HEK293 (cell line): Measurements from ENCODE around the gene TSPEAR.
"Not testable (repeated sequence)": the region's sequence is repeated elsewhere in the genome, so short reads cannot be mapped to it uniquely, and the experiment has no call there.

Source experiments
- CTCF ChIA-PET: fragments of 350-600 bp; formaldehyde crosslinking; extraction: SDS; loops from one replicate; lab custom pipeline; 2021; ENCODE audit warnings: antibody characterized with exemption; lab: Yijun Ruan, JAX
- POLR2A ChIA-PET: fragments of 300-600 bp; formaldehyde crosslinking; extraction: SDS; loops from one replicate; lab custom pipeline; 2020; ENCODE audit warnings: antibody characterized with exemption, inconsistent platforms; lab: Yijun Ruan, JAX
- H3K27ac ChIP-seq: fragments of 200-500 bp; sonication (Bioruptor generic); 2 replicates; pipeline ENCODE4 v1.5.1; 2014; ENCODE audit warnings: low read depth, low read length, control low read depth, inconsistent platforms; ENCODE audit errors: extremely low read depth
- H3K36me3 ChIP-seq, 2 experiments: fragments of 200-500 bp in 1 of 2; sonication (Bioruptor generic) in 1 of 2; 1 replicate in 1 of 2; 2 replicates in 1 of 2; pipeline ENCODE4 v1.5.1; 2014 to 2017; ENCODE audit warnings: inconsistent platforms in 2 of 2, low read length in 2 of 2; ENCODE audit not compliant: control insufficient read depth in 2 of 2, insufficient read depth in 1 of 2
- H3K4me1 ChIP-seq: fragments of 200-500 bp; sonication (Bioruptor generic); 2 replicates; pipeline ENCODE4 v1.5.1; 2014; ENCODE audit warnings: mild to moderate bottlenecking, low read length, inconsistent platforms; ENCODE audit not compliant: control insufficient read depth, insufficient read depth
- H3K4me3 ChIP-seq: 2 replicates; pipeline ENCODE4 v1.5.1; 2011; ENCODE audit warnings: low read depth, mild to moderate bottlenecking, control low read depth, low read length, moderate library complexity
- H3K9me3 ChIP-seq: fragments of 200-500 bp; sonication (Bioruptor generic); 2 replicates; pipeline ENCODE4 v1.5.1; 2014; ENCODE audit warnings: low read depth, low read length, inconsistent platforms; ENCODE audit not compliant: control insufficient read depth, insufficient read depth
- GLIS1 ChIP-seq: fragments of 450-650 bp; formaldehyde crosslinking; IDR thresholded peaks from 2 replicates; pipeline ENCODE4 v1.5.1; 2016; ENCODE audit warnings: missing biosample characterization, missing genetic modification characterization
- SETDB1 ChIP-seq: IDR thresholded peaks from one replicate; pipeline ENCODE4 v1.6.1; 2017; ENCODE audit warnings: mild to moderate bottlenecking, low read length, moderate library complexity, mixed read lengths; ENCODE audit not compliant: insufficient read length
- ZBTB6 ChIP-seq: fragments of 450-650 bp; formaldehyde crosslinking; IDR thresholded peaks from 2 replicates; pipeline ENCODE4 v1.5.1; 2017; ENCODE audit warnings: missing biosample characterization, missing genetic modification characterization
- ZIC2 ChIP-seq: fragments of 450-650 bp; formaldehyde crosslinking; IDR thresholded peaks from 2 replicates; pipeline ENCODE4 v1.5.1; 2016; ENCODE audit warnings: missing biosample characterization, missing genetic modification characterization
- ZNF37A ChIP-seq: fragments of 450-650 bp; IDR thresholded peaks from 2 replicates; pipeline ENCODE4 v1.5.1; 2018; ENCODE audit warnings: missing biosample characterization, missing genetic modification characterization
- ZNF518A ChIP-seq: fragments of 450-650 bp; formaldehyde crosslinking; conservative IDR thresholded peaks from 2 replicates; pipeline ENCODE4 v1.5.1; 2016; ENCODE audit warnings: low read depth, missing biosample characterization, missing genetic modification characterization
- ZNF596 ChIP-seq: fragments of 450-650 bp; IDR thresholded peaks from 2 replicates; pipeline ENCODE4 v1.5.0; 2018; ENCODE audit warnings: missing biosample characterization, mild to moderate bottlenecking, missing genetic modification characterization, moderate library complexity
- ZNF837 ChIP-seq: fragments of 450-650 bp; formaldehyde crosslinking; IDR thresholded peaks from 2 replicates; pipeline ENCODE4 v1.5.1; 2016; ENCODE audit warnings: missing biosample characterization, missing genetic modification characterization
- TF ChIP-seq, protein P1 (sequence below): fragments of 450-650 bp; formaldehyde crosslinking; IDR thresholded peaks from 2 replicates; pipeline ENCODE4 v1.5.1; 2016; ENCODE audit warnings: missing biosample characterization, missing genetic modification characterization
- TF ChIP-seq, protein P2 (sequence below): fragments of 450-650 bp; formaldehyde crosslinking; IDR thresholded peaks from 2 replicates; pipeline ENCODE4 v1.5.1; 2016; ENCODE audit warnings: missing biosample characterization, missing genetic modification characterization, low read depth

The TSPEAR gene

DNA sequence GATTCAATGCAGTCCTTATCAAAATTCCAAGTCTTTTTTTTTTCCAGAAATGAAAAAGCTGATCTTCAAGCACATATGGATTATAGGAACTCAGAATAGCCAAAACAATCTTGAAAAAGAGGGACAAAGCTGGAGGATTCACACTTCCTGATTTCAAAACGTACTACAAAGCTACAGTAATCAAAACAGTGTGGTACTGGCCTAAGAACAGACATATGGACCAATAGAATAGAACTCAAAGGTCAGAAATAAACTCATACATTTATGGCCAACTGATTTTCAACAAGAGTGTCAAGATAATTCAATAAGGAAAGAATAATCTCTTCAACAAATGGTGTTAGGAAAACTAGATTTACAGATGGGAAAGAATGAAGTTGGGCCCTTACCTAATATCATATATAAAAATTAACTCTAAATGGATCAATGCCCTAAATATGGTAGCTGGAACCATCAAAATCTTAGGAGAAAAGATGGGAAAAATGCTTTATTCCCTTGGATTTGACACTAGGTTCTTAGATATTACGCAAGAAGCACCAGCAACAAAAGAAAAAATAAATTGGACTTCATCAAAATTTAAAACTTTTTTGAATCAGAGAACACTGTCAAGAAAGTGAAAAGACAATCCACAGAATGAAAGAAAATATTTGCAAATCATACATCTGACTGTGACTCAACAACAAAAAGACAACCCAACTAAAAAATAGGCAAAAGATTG is 18.4 kb downstream of the TSPEAR start:
- Histone ChIP-seq H3K4me3 (no peak overlapping the region), H3K4me1 (no peaks in the 10 kb centered on the region), H3K9me3 (no peaks in the 10 kb centered on the region; the same call in none of the 2 replicates), H3K27ac (no peak overlapping the region), H3K36me3 (no peaks in the 10 kb centered on the region)
- TF ChIP-seq SETDB1 (peak; percentile 69), ZNF837 (tag by site-specific recombination) (no peak)
- TF ChIP-seq, protein P1, sequence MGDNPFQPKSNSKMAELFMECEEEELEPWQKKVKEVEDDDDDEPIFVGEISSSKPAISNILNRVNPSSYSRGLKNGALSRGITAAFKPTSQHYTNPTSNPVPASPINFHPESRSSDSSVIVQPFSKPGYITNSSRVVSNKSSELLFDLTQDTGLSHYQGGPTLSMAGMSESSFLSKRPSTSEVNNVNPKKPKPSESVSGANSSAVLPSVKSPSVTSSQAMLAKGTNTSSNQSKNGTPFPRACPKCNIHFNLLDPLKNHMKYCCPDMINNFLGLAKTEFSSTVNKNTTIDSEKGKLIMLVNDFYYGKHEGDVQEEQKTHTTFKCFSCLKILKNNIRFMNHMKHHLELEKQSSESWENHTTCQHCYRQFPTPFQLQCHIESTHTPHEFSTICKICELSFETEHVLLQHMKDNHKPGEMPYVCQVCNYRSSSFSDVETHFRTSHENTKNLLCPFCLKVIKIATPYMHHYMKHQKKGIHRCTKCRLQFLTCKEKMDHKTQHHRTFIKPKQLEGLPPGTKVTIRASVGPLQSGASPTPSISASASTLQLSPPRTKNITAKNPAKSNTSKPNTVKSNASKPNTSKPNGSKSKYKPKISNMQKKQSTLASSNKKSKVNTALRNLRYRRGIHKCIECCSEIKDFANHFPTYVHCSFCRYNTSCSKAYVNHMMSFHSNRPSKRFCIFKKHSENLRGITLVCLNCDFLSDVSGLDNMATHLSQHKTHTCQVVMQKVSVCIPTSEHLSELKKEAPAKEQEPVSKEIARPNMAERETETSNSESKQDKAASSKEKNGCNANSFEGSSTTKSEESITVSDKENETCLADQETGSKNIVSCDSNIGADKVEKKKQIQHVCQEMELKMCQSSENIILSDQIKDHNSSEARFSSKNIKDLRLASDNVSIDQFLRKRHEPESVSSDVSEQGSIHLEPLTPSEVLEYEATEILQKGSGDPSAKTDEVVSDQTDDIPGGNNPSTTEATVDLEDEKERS (tag by site-specific recombination) = peak; percentile 83; the same call in 1 of the 2 replicates
- ChIA-PET POLR2A (no interaction called here), CTCF (interaction anchor here (0.6 kb wide), 1 partner anchor 260 kb away, joined by 3 read pairs; no protein-coding TSS in a partner anchor)

DNA sequence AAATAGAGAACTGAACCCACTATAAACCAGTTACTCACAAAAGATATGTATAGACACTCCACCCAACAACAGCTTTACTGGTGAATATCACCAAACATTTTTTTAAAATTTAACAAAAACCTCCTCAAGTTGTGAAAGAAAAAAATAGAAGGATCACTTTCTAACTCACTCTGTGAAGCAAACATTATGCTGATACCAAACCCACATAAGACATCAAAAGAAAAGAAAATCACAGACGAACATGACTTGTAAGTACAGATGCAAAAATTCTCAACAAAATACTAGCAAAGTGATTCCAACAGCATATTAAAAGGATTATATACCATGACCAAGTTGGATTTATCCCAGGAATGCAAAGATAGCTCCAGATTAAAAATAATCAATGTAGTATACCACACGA is 19.7 kb downstream of the TSPEAR start:
- Histone ChIP-seq H3K4me3 (no peak overlapping the region), H3K36me3 (no peaks in the 10 kb centered on the region), H3K9me3 (no peaks in the 10 kb centered on the region; the same call in none of the 2 replicates), H3K4me1 (no peaks in the 10 kb centered on the region), H3K27ac (no peak overlapping the region)
- ChIA-PET CTCF (interaction anchor here (1.1 kb wide), 1 partner anchor 181 kb away, joined by 4 read pairs; no protein-coding TSS in a partner anchor), POLR2A (interaction anchor here (0.6 kb wide), 1 partner anchor 93 kb away, joined by 3 read pairs; no protein-coding TSS in a partner anchor)
- no peak for TF ChIP-seq ZBTB6 (tag by site-specific recombination)

- H3K4me1 ChIP-seq, H3K36me3 ChIP-seq, CTCF ChIA-PET, H3K9me3 ChIP-seq, POLR2A ChIA-PET, H3K4me3 ChIP-seq, H3K27ac ChIP-seq: not testable (repeated sequence)
Observed at GRCh38 chr21:44689740-44690139, 21.6 kb downstream of the TSPEAR start.

DNA sequence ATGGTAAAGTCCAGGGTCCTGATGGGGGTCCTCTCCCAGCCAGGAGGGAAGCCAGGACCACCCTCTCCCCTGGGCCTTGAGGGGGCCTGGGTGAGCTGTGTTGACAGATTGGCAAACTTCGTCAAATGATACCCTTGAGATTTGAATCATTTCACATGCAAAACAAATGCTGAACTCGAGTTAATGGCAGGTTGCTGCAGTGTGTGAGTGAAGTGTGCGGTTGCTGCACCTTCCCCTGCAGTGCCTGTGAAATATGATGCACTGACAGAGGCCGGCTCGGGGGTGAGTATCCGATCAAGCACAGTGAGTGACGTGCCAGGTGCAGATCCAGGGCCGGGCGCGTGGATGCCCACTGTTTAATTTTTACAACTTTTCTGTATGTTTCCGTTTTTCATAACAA is 23.7 kb downstream of the TSPEAR start:
- peak; percentile 71 for TF ChIP-seq GLIS1 (tag by site-specific recombination)
- no peak for TF ChIP-seq ZNF37A (tag by site-specific recombination)
- TF ChIP-seq, all 188 proteins: peak for 1
- H3K36me3 ChIP-seq = no peaks in the 10 kb centered on the region
- H3K9me3 ChIP-seq = no peaks in the 10 kb centered on the region; the same call in 1 of the 2 replicates
- no peak overlapping the region for H3K27ac ChIP-seq
- ChIA-PET CTCF (no interaction called here), POLR2A (no interaction called here)
- H3K4me1 ChIP-seq = no peaks in the 10 kb centered on the region
- H3K4me3 ChIP-seq = no peak overlapping the region

DNA sequence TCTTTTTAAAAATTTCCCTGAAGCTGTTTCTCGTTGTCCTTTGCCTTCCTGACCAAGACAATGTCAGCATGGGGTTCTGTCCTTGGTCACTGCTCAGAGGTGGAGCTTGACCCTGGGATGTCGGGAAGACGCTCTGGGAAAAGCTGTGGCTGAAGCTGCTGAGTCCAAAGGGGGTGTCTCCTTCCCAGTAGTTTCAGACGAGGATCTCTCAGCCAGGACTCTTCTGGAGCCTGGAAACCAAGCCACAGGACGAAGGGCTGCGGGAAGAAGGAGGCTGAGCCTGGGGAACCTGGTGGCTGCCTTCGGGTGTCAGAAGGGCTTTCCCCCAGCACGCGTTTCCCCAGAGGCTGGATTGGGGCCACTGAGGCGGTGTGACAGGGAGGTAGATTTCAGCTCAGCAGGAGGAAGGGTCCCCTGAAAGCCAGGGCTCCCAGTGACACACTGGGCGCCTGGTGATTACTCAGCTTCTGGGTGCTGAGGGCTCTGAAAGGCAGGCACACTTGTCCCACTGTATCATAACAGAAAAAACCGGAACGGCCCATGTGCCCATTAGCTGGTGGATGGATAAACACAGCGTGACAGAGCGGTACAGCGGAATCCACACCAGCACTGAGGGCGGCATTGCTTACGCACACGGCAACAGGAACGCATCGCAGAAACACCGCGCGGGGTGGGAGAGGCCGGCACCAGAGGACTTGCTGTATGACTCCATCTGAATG is 24.4 kb downstream of the TSPEAR start:
- CTCF ChIA-PET = no interaction called here
- Histone ChIP-seq H3K36me3 (no peaks in the 10 kb centered on the region), H3K27ac (no peak overlapping the region), H3K9me3 (no peaks in the 10 kb centered on the region), H3K4me1 (no peaks in the 10 kb centered on the region), H3K4me3 (no peak overlapping the region)
- POLR2A ChIA-PET = no interaction called here
- TF ChIP-seq ZNF596 (tag by site-specific recombination) (no peak), ZNF518A (no peak), ZIC2 (tag by site-specific recombination) (no peak)
- TF ChIP-seq, protein P2, sequence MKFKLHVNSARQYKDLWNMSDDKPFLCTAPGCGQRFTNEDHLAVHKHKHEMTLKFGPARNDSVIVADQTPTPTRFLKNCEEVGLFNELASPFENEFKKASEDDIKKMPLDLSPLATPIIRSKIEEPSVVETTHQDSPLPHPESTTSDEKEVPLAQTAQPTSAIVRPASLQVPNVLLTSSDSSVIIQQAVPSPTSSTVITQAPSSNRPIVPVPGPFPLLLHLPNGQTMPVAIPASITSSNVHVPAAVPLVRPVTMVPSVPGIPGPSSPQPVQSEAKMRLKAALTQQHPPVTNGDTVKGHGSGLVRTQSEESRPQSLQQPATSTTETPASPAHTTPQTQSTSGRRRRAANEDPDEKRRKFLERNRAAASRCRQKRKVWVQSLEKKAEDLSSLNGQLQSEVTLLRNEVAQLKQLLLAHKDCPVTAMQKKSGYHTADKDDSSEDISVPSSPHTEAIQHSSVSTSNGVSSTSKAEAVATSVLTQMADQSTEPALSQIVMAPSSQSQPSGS (tag by site-specific recombination) = no peak
